ENCODE results near the gene C12orf75.

C12orf75 gene

GRCh38 chr12:105330283-105330930 is at the start of gene C12orf75:
Gene C12orf75 (plus strand): TSS chr12:105330691. CDS start chr12:105330892, 201 bp downstream.
- no peak for TF ChIP-seq CTCF (IDR thresholded peaks at IDR 0.05; ENCODE audit: low read depth, low read length)
- Histone ChIP-seq H3K4me3 (ENCODE audit: low read depth, low read length) (peak within 1 kb of the TSS; percentile 64), H3K27me3 (ENCODE audit: insufficient read depth, low read depth, severe bottlenecking) (no peaks in the 10 kb centered on the region), H3K36me3 (no peaks in the 10 kb centered on the region), H3K9me3 (ENCODE audit: severe bottlenecking) (no peaks in the 10 kb centered on the region), H3K27ac (no peak within 1 kb of the TSS)
- peak; percentile 91 for DNase-seq

- H3K4me3 ChIP-seq (ENCODE audit: low read depth, low read length), result no peak overlapping the region
- no peaks in the 10 kb centered on the region for H3K36me3 ChIP-seq
- TF ChIP-seq CTCF (IDR thresholded peaks at IDR 0.05; ENCODE audit: low read depth, low read length), result no peak
- H3K27ac ChIP-seq, result no peak overlapping the region
- DNase-seq, result no peak
- H3K27me3 ChIP-seq (ENCODE audit: insufficient read depth, low read depth, severe bottlenecking), result no peaks in the 10 kb centered on the region
- no peaks in the 10 kb centered on the region for H3K9me3 ChIP-seq (ENCODE audit: severe bottlenecking)
Measured at GRCh38 chr12:105280966-105281693, 49.4 kb upstream of the C12orf75 start.

- no peak for DNase-seq
- H3K36me3 ChIP-seq, result no peaks in the 10 kb centered on the region
- no peaks in the 10 kb centered on the region for H3K9me3 ChIP-seq (ENCODE audit: severe bottlenecking)
- H3K27ac ChIP-seq, result no peak overlapping the region
- H3K27me3 ChIP-seq (ENCODE audit: insufficient read depth, low read depth, severe bottlenecking), result no peaks in the 10 kb centered on the region
- no peak for TF ChIP-seq CTCF (IDR thresholded peaks at IDR 0.05; ENCODE audit: low read depth, low read length)
- H3K4me3 ChIP-seq (ENCODE audit: low read depth, low read length), result no peak overlapping the region
Measured at GRCh38 chr12:105281694-105282049, 48.8 kb upstream of the C12orf75 start.

GRCh38 chr12:105285378-105285777 is 45.1 kb upstream of the C12orf75 start:
- Histone ChIP-seq H3K27me3 (ENCODE audit: insufficient read depth, low read depth, severe bottlenecking) (no peaks in the 10 kb centered on the region), H3K4me3 (ENCODE audit: low read depth, low read length) (no peak overlapping the region), H3K27ac (no peak overlapping the region), H3K36me3 (no peaks in the 10 kb centered on the region), H3K9me3 (ENCODE audit: severe bottlenecking) (no peaks in the 10 kb centered on the region)
- no peak for TF ChIP-seq CTCF (IDR thresholded peaks at IDR 0.05; ENCODE audit: low read depth, low read length)
- DNase-seq, result no peak

GRCh38 chr12:105287408-105287807 is 43.1 kb upstream of the C12orf75 start:
- no peak for TF ChIP-seq CTCF (IDR thresholded peaks at IDR 0.05; ENCODE audit: low read depth, low read length)
- Histone ChIP-seq H3K27ac (no peak overlapping the region), H3K4me3 (ENCODE audit: low read depth, low read length) (no peak overlapping the region), H3K36me3 (no peaks in the 10 kb centered on the region), H3K9me3 (ENCODE audit: severe bottlenecking) (no peaks in the 10 kb centered on the region), H3K27me3 (ENCODE audit: insufficient read depth, low read depth, severe bottlenecking) (no peaks in the 10 kb centered on the region)
- DNase-seq, result no peak
